Stimulated activated CD8-positive, alpha-beta memory T cell treated with anti-CD3 and anti-CD28 coated beads, Interleukin-2, amount 100 ng/mL, for 1 hour (primary cell): ENCODE data around the gene DHX32.

Experiments
- DNase-seq, 2 donors: peaks; one replicate each; pipeline ENCODE4 v3.0.0-alpha.2; 2020; ENCODE audit warnings: low read depth in 2 of 2

DHX32 gene

DNA sequence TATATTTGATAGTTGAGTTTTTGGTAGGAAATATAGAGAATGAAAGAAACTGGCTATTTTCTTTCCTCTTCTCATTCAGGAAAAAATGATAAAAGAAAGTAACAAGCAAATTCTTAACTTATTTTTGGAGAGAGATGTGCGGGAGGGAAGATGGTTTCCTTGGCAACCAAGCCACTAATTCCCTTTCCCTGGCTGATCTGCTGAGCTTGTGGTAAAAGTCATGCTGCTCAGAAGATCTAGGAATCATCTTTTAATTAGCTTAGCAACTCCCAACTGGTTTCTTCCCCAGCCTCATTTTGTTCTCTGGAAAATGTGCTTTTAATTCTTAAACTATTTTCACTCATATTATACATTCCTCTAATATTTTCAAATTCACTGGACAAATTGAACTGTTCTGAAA, 69.8 kb downstream of the DHX32 start:
- DNase-seq: no peak

DNA sequence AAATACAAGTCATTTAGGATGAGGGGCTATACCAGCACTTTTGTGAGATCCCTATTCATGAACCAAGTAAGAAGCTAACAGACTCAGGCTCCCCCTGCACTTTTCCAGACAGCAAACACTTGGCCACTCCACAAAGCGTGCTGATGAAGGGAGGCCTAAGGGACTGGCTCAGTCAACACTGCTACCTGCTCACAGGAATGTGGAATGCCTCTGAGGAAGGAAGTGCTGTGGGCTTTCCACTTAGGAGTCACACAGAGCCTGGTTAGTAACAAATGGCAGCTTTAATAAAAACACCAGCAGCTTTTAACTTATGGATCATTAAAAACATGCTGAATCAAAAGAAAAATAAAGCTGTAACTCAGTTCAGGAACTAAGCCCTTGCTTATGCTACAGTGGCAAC, 73.0 kb downstream of the DHX32 start:
- no peak for DNase-seq

DNA sequence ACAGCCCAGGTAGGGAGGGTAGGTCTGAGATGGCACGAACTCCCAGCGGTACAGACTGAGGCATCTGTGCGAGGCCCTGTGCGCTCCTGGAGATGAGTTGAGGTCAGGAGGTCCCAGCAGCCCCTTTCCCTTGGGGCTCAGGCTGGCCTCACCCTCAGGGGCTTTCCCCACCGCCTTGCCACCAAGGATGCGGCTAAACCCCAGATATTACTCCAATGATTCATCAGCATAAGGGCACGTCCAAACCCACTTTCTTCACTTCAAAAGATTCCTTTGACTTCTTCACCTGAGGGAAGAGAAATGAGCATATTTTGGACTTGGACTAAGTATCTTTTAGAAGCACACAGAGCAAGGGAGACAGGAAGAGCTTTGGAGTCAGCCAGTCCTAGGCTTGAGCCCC, 78.4 kb downstream of the DHX32 start:
- no peak for DNase-seq

DNA sequence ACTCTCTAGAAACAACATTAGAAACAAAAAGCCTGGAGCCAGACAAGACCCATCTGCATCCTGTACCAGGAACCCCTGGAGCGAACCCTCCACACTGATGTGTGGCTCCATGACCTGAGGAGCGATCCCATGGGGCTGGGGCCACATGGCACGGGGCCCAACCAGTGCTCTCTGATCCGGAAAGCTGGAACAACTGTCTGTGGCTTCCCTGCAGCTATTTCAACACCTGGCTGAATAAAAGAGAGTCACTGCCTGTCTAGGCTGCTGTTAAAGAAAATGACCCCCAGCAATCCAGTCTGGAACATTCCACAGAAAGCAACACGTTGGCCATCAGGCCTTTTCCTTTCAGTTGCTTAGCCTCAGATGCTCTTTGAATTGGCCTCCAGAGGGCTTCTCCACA, 79.0 kb downstream of the DHX32 start:
- DNase-seq: no peak

DNA sequence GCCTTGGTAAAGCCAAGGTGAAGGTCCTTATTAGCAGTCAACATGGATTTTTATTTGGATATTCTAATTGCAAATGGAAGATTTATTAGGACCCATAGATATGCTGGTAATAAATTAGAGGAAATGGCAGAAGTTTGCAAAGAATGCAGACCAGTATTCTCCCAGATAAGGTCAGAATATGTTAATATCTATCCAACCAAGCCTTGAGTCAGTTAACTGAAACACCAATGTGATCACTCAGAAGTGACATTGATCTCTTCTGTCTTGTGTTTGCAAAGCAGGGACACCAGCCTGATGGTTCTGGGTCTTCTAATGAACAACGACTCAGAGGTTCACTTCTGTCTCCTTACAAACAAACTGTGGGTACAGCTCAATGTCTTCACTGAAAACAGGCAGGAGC, 79.5 kb downstream of the DHX32 start:
- DNase-seq: no peak

DNA sequence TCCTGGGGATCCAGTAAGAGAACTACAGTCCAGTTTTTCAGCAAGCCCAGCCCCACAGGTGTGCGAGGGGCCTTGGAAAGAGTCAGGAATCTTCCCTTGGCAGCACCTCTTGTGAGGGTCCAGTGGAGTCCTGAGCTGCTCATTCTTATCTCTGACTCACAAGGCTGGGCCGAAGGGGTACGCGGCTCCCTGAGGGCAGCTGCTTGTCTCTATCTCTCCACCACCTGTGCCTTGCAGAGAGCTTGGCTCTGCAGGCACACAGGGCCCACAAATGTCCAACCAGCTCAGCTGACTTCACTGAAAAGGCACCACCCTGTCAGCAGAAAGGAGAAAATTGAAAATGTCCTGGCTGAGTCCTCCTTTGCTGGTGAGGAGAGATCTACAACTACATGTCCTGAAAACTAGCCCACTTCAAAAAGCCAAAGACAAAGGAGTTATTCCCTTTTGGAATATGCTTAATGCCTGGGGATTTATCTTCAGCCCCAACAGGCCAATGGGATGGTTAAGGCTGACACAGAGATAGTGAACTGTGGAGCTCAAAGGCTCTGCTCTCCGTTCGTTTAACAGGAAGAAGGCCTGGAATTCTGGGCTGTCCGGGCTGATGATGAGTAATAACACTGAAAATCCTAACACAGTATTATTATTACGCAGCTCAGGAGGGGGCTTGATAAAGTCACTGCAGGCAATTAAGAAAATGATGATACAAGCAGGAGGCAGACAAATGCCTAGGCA, 81.5 kb downstream of the DHX32 start:
- DNase-seq: no peak

DNA sequence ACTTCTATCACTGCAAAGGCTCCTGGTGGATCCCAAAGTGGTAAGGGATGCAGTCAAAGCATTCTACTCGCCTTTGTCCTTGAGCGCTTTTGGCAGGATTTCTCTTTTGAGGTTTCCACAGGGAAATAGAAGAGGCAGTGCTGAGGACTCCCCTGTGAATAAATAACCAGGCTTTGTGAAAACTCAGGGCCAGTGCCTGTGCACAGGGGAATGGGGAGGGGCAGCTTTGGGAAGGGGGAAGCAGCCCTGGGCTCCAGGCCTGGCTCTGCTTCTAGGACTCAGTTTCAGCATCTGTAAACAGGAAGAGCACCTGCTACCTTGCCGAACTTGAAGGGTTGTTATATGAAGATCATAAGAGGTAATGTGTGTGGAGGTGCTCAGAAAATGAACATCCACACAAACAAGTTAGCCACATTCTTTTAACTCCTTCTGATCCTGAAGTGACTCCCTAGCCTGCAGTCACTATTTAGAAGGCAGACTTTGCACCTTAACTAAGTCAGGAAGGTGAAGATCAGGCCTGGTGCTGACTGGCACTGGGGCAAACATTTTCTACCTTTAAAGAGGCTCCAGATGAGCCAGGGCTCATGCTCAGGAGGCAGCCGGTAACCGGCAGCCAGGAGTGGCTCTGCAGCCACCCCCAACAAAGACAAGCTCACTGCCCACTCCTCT, 83.0 kb downstream of the DHX32 start:
- no peak for DNase-seq

DNA sequence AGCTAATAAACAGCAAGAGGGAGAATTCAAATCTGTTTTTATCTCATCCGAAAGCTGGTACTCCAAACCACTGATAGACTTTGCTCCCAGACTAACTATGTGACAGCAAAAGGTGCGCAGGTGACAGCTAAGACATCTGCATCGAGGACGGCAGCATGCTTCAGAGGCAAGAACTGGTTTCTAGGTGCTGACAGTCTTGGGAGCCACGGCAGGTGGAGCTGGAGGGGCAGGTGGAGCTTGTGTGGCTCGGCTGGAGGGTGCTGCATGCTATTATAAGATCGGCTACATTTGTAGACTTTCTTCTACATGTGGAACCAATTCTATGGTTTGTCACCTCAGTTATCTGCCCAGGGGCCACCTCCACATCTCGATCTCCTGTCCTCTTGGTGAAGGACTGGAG, 83.7 kb downstream of the DHX32 start:
- no peak for DNase-seq

DNA sequence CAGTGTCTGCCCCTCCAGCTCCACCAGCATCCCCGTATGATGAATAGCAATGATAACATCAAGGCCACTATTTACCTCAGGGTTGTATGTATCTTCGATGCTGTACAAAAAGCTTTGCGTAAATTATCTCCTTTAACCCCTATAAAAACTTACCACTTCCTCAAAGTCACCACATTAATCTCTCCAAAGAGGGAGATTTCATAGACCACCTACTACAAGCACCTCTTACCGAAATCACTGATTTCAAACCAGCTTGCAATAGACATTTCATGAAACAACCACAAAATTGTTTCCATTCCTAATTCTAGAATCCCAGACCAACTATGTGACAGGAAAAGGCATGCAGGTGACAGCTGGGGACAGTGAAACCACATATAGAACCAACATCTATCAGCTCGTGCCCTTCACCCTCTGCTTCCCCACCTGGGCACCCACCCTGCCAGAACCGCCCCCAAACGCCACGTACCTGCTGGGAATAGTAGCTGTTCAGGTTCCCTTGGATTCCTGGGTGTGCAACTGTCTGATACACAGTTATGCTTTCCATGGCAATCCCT, 85.4 kb downstream of the DHX32 start:
- DNase-seq: no peak

DNA sequence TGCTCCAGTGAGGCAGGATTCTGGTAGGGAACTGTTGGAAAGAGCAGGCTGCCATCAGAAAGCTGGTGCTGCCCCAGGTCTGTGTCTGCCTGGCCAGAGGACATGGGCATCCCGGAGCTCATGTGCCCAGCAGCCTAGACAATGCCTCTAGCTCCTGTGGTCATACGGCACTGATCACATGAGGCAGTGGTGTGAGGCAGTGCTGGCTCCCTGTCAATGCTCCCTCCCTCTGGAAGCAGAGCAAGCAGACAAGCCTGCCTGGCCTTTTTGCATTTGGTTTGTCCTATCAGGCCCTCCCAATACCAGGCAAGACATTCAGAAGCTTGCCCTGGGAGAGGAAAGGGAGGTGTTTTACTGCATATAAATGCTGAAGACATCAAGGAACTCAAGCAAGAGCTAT, 86.0 kb downstream of the DHX32 start:
- no peak for DNase-seq

DNA sequence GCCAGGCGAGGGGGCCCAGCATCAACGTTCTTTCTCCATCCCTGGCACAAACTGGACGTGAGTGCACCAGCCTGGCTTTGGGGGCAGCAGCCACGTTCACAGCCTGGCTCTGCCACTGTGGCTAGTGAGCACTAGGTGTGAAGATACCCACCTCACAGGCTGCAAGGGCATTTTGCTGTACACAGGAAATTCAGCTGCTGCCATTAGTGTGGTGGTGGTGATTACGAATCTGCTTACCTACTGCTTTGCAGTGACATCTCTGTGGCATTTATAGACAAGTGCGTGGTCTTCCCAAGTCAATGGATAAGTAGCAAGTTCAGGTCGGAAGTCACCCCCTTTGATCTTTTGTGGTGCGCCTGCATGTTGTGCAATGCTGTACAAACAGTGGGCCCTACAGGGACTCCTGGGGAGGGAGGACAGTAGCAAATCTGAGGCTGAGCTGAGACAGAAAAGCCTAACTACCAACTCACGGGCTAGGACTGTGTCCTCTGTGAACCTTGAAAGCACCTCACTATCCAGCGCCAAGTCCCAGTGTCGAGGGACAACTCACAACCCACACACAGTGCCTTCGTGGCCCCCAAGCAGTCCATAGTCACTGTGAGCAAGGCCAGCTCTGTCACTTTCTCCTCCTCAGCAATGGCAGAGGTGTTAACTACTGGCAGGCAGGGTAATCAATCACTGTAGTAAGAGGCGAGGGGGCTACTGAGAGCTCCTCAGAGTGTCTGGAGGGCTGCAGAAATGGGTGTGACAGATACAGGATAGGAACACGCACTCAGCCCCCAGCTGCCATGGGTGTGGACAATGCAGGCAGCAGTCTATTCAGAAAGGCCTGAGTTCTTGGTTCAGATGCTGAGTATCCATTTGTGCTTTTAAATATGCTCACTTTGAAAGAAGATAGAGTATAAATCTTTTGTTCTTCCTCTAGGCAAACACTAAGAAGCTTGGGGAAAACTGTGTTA, 88.5 kb downstream of the DHX32 start:
- no peak for DNase-seq

DNA sequence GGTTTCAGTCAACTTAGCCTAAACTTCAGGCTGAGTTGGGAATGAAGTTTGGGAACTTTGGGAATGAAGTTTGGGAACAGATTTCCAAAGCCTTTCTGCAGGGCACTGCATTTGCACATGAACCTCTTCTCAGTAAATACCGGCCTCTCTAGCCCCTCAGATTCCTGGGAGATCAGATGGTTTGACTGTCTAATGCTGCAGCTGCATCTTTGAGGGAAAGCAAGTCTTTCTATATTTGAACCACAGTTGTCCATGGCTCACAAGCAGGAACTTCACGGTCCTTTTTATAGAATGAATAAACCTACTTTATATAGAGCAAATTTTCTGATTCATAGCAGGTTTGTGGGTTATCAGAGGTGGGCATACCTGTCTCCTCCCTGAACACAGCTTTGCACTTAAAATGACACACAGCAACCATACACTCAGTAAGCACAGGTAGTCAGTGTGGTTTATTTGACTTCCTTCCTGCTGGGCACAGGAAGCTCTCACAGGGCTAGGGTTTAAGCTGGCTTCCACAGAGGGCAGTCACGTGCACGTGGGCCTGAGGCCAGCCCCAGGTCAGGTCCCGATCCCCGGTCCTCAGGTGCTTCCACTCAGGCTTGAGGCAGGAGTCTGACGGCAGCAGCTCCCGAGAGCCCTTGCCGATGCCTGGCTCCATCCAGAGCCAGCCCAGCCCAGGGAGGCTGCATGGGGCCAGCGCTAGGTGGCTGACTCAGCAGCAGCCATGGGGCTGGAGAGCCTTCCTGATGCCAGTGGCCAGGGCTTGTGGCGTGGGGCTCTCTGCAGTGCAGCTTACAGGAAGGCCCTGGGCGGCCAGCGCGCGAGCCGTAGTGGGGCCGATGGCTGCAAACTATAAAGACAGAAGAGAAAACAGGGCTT, 92.7 kb downstream of the DHX32 start:
- no peak for DNase-seq
